GM23338 (cell line): Measurements from ENCODE around the gene TTF1. TPM values are rescaled to one million over a fixed set of nuclear protein-coding genes. Genes with fewer than 3 reads are reported as not detected.
A peak's percentile ranks its signal among the peaks of the same experiment; 100 is the strongest.

Experiments used
- ATAC-seq: fragments of 200-7000 bp; cut with Tn5 transposase; 3 replicates; pipeline ENCODE4 v1.9.1; 2020
- DNase-seq: peaks from one replicate; pipeline ENCODE4 v3.0.0-alpha.2; 2015; ENCODE audit warnings: low spot score
- H2AFZ ChIP-seq: fragments of 200-600 bp; sonication (generic); 2 replicates; pipeline ENCODE4 v1.8.0; 2016; ENCODE audit warnings: antibody characterized with exemption, mild to moderate bottlenecking, moderate library complexity
- H3F3A ChIP-seq: fragments of 200-600 bp; sonication (generic); replicated peaks from 2 replicates; pipeline ENCODE4 v1.8.0; 2017; ENCODE audit warnings: antibody characterized with exemption, mixed run types, low read depth
- H3K27ac ChIP-seq: fragments of 200-600 bp; sonication (generic); 2 replicates; pipeline ENCODE4 v1.6.1; 2016; ENCODE audit warnings: low read depth
- H3K27me3 ChIP-seq: fragments of 200-600 bp; sonication (generic); 2 replicates; pipeline ENCODE4 v1.8.0; 2016; ENCODE audit warnings: mild to moderate bottlenecking, mixed run types, moderate library complexity; ENCODE audit not compliant: insufficient read depth
- H3K36me3 ChIP-seq: fragments of 200-600 bp; sonication (generic); 2 replicates; pipeline ENCODE4 v1.8.0; 2016; ENCODE audit warnings: mild to moderate bottlenecking; ENCODE audit not compliant: insufficient read depth
- H3K4me1 ChIP-seq: fragments of 200-600 bp; sonication (generic); 2 replicates; pipeline ENCODE4 v1.8.0; 2016; ENCODE audit warnings: mild to moderate bottlenecking, moderate library complexity; ENCODE audit not compliant: insufficient read depth
- H3K4me2 ChIP-seq: fragments of 200-600 bp; sonication (generic); 2 replicates; pipeline ENCODE4 v1.7.1; 2017; ENCODE audit warnings: mixed run types
- H3K4me3 ChIP-seq: fragments of 200-600 bp; sonication (generic); 2 replicates; pipeline ENCODE4 v1.6.1; 2016; ENCODE audit warnings: mixed run types
- H3K79me2 ChIP-seq: fragments of 200-600 bp; sonication (generic); replicated peaks from 2 replicates; pipeline ENCODE4 v1.8.0; 2017; ENCODE audit warnings: mild to moderate bottlenecking; ENCODE audit not compliant: insufficient read depth
- H3K9me2 ChIP-seq: fragments of 200-600 bp; sonication (generic); 2 replicates; pipeline ENCODE4 v1.8.0; 2017; ENCODE audit not compliant: insufficient read depth
- H4K20me1 ChIP-seq: fragments of 200-600 bp; sonication (generic); replicated peaks from 2 replicates; pipeline ENCODE4 v1.8.0; 2017; ENCODE audit warnings: mild to moderate bottlenecking; ENCODE audit not compliant: insufficient read depth
- H3K27ac Mint-ChIP-seq: 2 replicates; pipeline ENCODE4 v1.8.0; 2020; ENCODE audit warnings: inconsistent platforms, mild to moderate bottlenecking, moderate library complexity, mixed read lengths
- H3K27me3 Mint-ChIP-seq: 3 replicates; pipeline ENCODE4 v1.8.0; 2022; ENCODE audit warnings: low read depth, mild to moderate bottlenecking, moderate library complexity, mixed read lengths, inconsistent platforms; ENCODE audit not compliant: insufficient read depth, poor library complexity
- H3K36me3 Mint-ChIP-seq: 3 replicates; pipeline ENCODE4 v1.8.0; 2021; ENCODE audit warnings: low read depth, mild to moderate bottlenecking, inconsistent platforms, moderate library complexity, mixed read lengths
- H3K4me1 Mint-ChIP-seq: 3 replicates; pipeline ENCODE4 v1.8.0; 2020; ENCODE audit warnings: mild to moderate bottlenecking, inconsistent platforms, mixed read lengths
- H3K4me3 Mint-ChIP-seq: 3 replicates; pipeline ENCODE4 v1.8.0; 2021; ENCODE audit warnings: moderate library complexity, mild to moderate bottlenecking, inconsistent platforms, mixed read lengths
- H3K9me3 Mint-ChIP-seq: 3 replicates; pipeline ENCODE4 v1.8.0; 2020; ENCODE audit warnings: moderate library complexity, mild to moderate bottlenecking, inconsistent platforms, mixed read lengths
- CREB1 ChIP-seq: fragments of 250-450 bp; sonication (Bioruptor Pico); IDR thresholded peaks from 2 replicates; pipeline ENCODE4 v1.5.0; 2020; ENCODE audit warnings: low read depth, mild to moderate bottlenecking, moderate library complexity
- ETS1 ChIP-seq: IDR thresholded peaks from 2 replicates; pipeline ENCODE4 v1.6.1; 2016; ENCODE audit warnings: antibody characterized with exemption
- EZH2 ChIP-seq: fragments of 200-600 bp; sonication (generic); IDR thresholded peaks from one replicate; pipeline ENCODE4 v1.8.0; 2017; ENCODE audit warnings: antibody characterized with exemption, mild to moderate bottlenecking, low read depth; ENCODE audit not compliant: unreplicated experiment
- EZH2phosphoT487 ChIP-seq: fragments of 200-600 bp; sonication (generic); IDR thresholded peaks from one replicate; pipeline ENCODE4 v1.8.1; 2018; ENCODE audit warnings: antibody characterized with exemption; ENCODE audit not compliant: unreplicated experiment
- NANOG ChIP-seq: IDR thresholded peaks from 2 replicates; pipeline ENCODE4 v1.6.1; 2016; ENCODE audit warnings: antibody characterized with exemption, borderline replicate concordance
- POLR2AphosphoS5 ChIP-seq: IDR thresholded peaks from 2 replicates; pipeline ENCODE4 v1.6.1; 2016; ENCODE audit warnings: antibody characterized with exemption, low read depth
- STAT1 ChIP-seq: IDR thresholded peaks from one replicate; pipeline ENCODE4 v1.6.1; 2016; ENCODE audit warnings: antibody characterized with exemption; ENCODE audit not compliant: unreplicated experiment
- ZNF114 ChIP-seq: fragments of 250-450 bp; sonication (Bioruptor Pico); IDR thresholded peaks from 2 replicates; pipeline ENCODE4 v1.5.0; 2020; ENCODE audit warnings: mild to moderate bottlenecking, moderate library complexity
- ZNF331 ChIP-seq: fragments of 250-450 bp; sonication (Bioruptor Pico); IDR thresholded peaks from 2 replicates; pipeline ENCODE4 v1.5.0; 2020; ENCODE audit warnings: low read depth, mild to moderate bottlenecking, moderate library complexity
- ZNF462 ChIP-seq: fragments of 250-450 bp; sonication (Bioruptor Pico); IDR thresholded peaks from 2 replicates; pipeline ENCODE4 v1.5.0; 2020; ENCODE audit warnings: mild to moderate bottlenecking, moderate library complexity
- polyA plus RNA-seq: library from polyadenylated mRNA; unstranded; fragments of >200 nt; fragmentation: Nextera tagmentation; extraction: Ambion mirVana; gene quantifications from 2 replicates; pipeline ENCODE4 v1.2.1, GENCODE V29; 2016
- total RNA-seq: library from RNA; depleted of rRNA; stranded (reverse); fragments of >200 nt; shearing (Covaris generic); gene quantifications from 2 replicates; pipeline ENCODE4 v1.2.3, GENCODE V29; 2014

The TTF1 gene
- total and polyA plus RNA-seq, 2 experiments from 2014 or later = 14.9 to 25.0 TPM

GRCh38 chr9:132415181-132415580, 8.5 kb upstream of the TTF1 start:
- Histone ChIP-seq H3K4me2 (peak overlapping the region; percentile 46; the same call in 1 of the 2 replicates), H3K4me3 (no peak overlapping the region), H3K27me3 (peaks cover 7% of the 10 kb centered on the region), H3K36me3 (no peaks in the 10 kb centered on the region), H3K4me1 (peaks cover 18% of the 10 kb centered on the region), H4K20me1 (no peaks in the 10 kb centered on the region), H3K9me2 (no peaks in the 10 kb centered on the region), H3K27ac (no peak overlapping the region), H2AFZ (peak overlapping the region; percentile 86), H3F3A (no peaks in the 10 kb centered on the region), H3K79me2 (no peaks in the 10 kb centered on the region)
- ATAC-seq (peak; percentile 7; the same call in 2 of the 3 replicates), DNase-seq (no peak)
- Mint-ChIP-seq H3K36me3 (no peaks in the 10 kb centered on the region), H3K4me1 (peaks cover 24% of the 10 kb centered on the region), H3K27me3 (peaks cover 24% of the 10 kb centered on the region), H3K4me3 (peak overlapping the region; percentile 19; the same call in 1 of the 3 replicates), H3K27ac (no peak overlapping the region), H3K9me3 (no peaks in the 10 kb centered on the region)
- TF ChIP-seq NANOG (no peak), CREB1 (CRISPR knock-in tag) (no peak), ZNF114 (CRISPR knock-in tag) (no peak), POLR2AphosphoS5 (no peak), ZNF462 (CRISPR knock-in tag) (no peak), STAT1 (no peak), ZNF331 (no peak), EZH2phosphoT487 (no peak), EZH2 (no peak), ETS1 (no peak)
